Prostate gland (tissue), 2 donors: ENCODE measurements around the gene MED1.

Experiments used
- CTCF ChIP-seq, 4 experiments: fragments of 200-600 bp in 2 of 4; fragments of 450-650 bp in 2 of 4; sonication (generic) in 2 of 4; IDR thresholded peaks; 1 replicate in 3 of 4; 2 replicates in 1 of 4; pipeline ENCODE4 v1.5.1; 2016 to 2019; ENCODE audit warnings: antibody characterized with exemption in 4 of 4, mild to moderate bottlenecking in 2 of 4, moderate library complexity in 2 of 4
- POLR2A ChIP-seq: fragments of 450-650 bp; IDR thresholded peaks from one replicate; pipeline ENCODE4 v1.6.1; 2016; ENCODE audit warnings: antibody characterized with exemption, mild to moderate bottlenecking
- POLR2AphosphoS5 ChIP-seq: sonication (generic); formaldehyde crosslinking; IDR thresholded peaks from one replicate; pipeline ENCODE4 v1.6.1; 2017; ENCODE audit warnings: antibody characterized with exemption

GRCh38 chr17:39461926-39462569, 11.0 kb upstream of the MED1 start:
- TF ChIP-seq POLR2A (no peak), CTCF (IDR thresholded peaks at IDR 0.05) (no peak), POLR2AphosphoS5 (no peak)
